Stimulated activated naive CD8-positive, alpha-beta T cell treated with anti-CD3 and anti-CD28 coated beads, Interleukin-15, amount 100 ng/mL, for 72 hours (primary cell): ENCODE results near the gene SPATS2L.
A peak's percentile ranks its signal among the peaks of the same experiment; 100 is the strongest.

Source experiments
- ATAC-seq: fragments of 150-1000 bp; cut with Tn5 transposase; 2 replicates; pipeline ENCODE4 v1.10.0; 2021; ENCODE audit warnings: mild to moderate bottlenecking, moderate library complexity
- DNase-seq, 2 donors: peaks; one replicate each; pipeline ENCODE4 v3.0.0; 2021 to 2022
- H3K27ac Mint-ChIP-seq, 2 donors: one replicate each; pipeline ENCODE4 v1.8.0; 2022; ENCODE audit warnings: mild to moderate bottlenecking in 2 of 2, mixed read lengths in 2 of 2, moderate library complexity in 2 of 2
- H3K27me3 Mint-ChIP-seq: one replicate; pipeline ENCODE4 v1.8.0; 2022; ENCODE audit warnings: mixed read lengths
- H3K4me1 Mint-ChIP-seq: one replicate; pipeline ENCODE4 v1.8.0; 2022; ENCODE audit warnings: mild to moderate bottlenecking, mixed read lengths
- H3K4me3 Mint-ChIP-seq, 2 donors: one replicate each; pipeline ENCODE4 v1.8.0; 2022; ENCODE audit warnings: mild to moderate bottlenecking in 2 of 2, mixed read lengths in 2 of 2, moderate library complexity in 1 of 2
- H3K9me3 Mint-ChIP-seq, 2 donors: one replicate each; pipeline ENCODE4 v1.8.0; 2022; ENCODE audit warnings: mixed read lengths in 2 of 2

SPATS2L gene

DNA sequence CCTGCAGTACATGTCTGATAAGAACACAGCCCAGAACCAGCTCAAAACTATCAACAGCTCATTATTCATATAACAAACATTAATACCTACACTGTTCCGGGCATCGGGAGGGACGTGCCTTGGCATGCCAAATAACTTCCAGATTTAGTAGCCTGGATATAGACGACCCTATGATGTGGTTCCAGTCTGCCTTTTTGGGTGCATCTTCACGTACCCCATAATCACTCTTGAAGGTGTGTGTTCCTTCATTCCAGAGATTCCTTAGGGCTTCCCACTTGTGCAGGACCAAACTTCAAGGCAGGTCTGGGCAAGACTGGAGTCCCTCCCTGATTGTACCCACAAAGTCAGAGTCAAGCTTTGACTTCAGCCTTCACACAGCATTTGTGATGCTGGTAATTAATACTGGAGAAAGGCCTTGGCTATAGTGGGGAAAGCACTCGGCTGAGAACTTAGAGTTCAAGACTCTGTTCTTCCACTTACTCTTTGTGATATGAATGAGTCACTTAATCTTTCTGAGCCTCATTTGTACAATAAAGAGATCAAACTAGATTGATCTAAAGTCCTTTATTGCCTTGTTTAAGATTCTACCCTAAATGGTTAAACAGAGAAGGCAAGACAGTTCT is 27.7 kb upstream of the SPATS2L start:
- no peaks in the 10 kb centered on the region for H3K4me1 Mint-ChIP-seq
- no peak overlapping the region for H3K27ac Mint-ChIP-seq
- ATAC-seq (no peak), DNase-seq (no peak)
- H3K27me3 Mint-ChIP-seq = peaks cover 41% of the 10 kb centered on the region
- H3K4me3 Mint-ChIP-seq = no peak overlapping the region
- H3K9me3 Mint-ChIP-seq = no peaks in the 10 kb centered on the region

DNA sequence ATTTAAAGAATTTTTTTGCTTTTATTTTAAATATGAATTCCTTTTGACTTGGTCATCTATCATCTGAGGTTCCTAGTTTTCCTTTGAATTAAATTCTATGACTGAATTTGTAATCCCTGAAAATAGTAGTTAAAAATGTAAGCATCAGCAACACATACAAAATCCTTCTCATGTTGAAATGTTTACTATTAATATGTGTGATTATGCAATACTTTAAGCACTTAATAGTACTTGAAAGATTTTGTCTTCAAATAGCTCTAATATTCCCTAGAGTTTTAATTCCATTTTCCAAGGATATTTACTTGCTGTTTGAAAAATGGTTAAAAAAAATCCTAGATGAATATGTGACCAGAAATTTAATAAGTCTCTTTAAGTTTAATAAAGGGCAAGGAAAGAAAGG is 26.6 kb upstream of the SPATS2L start:
- Mint-ChIP-seq H3K4me3 (no peak overlapping the region), H3K9me3 (no peaks in the 10 kb centered on the region), H3K27ac (no peak overlapping the region), H3K4me1 (no peaks in the 10 kb centered on the region), H3K27me3 (peaks cover 52% of the 10 kb centered on the region)
- ATAC-seq (no peak), DNase-seq (no peak)

DNA sequence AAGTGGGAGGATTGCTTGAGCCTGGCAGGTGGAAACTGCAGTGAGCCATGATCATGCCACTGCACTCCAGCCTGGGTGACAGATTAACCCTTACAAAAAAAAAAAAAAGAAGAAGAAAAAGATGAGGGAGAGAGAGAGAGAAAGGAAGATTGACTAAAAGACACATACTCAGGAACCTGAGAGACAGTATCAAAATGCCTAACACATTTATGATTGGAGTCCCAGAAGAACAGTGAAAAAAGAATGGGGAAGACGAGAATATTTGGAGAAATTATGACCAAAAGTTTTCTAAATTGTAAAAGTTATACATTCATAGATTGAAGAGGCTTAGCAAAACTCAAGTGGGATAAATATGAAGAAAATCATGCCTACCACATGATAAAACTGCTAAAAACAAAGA is 19.9 kb upstream of the SPATS2L start:
- ATAC-seq = no peak
- Mint-ChIP-seq H3K27me3 (peaks cover 53% of the 10 kb centered on the region), H3K4me1 (no peaks in the 10 kb centered on the region), H3K4me3 (no peak overlapping the region), H3K9me3 (no peaks in the 10 kb centered on the region), H3K27ac (no peak overlapping the region)
- no peak for DNase-seq

DNA sequence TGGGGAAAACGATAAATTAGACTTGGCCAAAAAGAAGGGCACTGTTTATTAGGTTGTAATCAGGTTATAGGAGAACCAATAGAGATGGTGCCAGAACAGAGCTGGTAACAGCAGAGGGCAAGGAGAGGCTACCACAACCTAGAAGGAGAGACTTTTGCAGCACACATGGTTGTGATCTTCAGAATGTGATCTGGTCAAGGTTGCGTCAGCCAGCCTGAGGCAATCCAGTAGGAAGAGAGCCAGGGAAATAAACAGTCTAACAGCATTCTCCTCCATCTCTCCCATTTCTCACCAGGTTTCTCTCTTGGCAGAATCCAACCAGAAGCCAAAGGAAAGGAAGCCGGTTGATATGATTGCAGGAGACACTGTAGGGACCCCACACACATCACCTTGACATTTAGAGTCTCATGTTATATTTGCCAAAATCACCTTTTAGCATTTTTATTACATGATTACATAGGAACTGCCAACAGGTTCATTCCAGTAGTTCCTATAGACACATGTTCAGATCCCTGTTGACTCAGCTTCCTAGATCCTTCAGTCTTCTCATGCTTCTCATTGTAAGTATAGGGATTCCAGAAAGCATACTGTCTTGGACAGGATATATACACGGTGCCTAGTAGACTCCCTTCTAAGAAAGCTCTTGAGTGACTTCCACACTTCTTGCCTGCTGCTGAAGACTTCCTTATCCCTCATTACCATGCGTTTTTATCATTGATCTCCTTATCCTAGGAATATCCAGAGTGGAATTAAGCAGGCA is 17.6 kb upstream of the SPATS2L start:
- no peaks in the 10 kb centered on the region for H3K4me1 Mint-ChIP-seq
- H3K4me3 Mint-ChIP-seq = no peak overlapping the region
- no peak for ATAC-seq

DNA sequence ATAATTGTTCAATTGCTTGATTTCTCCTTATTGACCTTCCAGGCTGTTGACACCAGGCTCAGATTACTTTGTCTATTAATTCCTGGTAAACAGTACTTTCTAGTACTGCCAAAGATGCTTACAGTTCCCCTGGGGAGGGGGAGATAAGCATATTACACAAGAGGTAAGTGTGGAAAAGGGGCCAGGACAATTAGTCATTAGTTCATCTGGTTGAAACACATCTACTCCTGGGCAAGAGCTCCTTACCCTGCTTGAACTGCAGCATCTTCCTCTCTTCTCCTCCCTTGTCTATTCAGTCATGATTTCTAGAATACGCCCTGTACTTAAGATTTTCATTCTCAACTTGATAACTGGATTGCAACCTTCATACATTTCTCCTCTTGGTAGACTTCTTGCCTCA is 10.4 kb upstream of the SPATS2L start:
- H3K4me1 Mint-ChIP-seq = no peaks in the 10 kb centered on the region
- ATAC-seq = no peak
- DNase-seq = no peak
- no peaks in the 10 kb centered on the region for H3K9me3 Mint-ChIP-seq
- H3K27ac Mint-ChIP-seq = no peak overlapping the region
- H3K4me3 Mint-ChIP-seq = no peak overlapping the region
- peaks cover 11% of the 10 kb centered on the region for H3K27me3 Mint-ChIP-seq

More for the DNA sequence above, 17.6 kb upstream of the SPATS2L start:
- Mint-ChIP-seq H3K27me3 (peaks cover 33% of the 10 kb centered on the region), H3K27ac (no peak overlapping the region), H3K9me3 (no peaks in the 10 kb centered on the region)
- no peak for DNase-seq

DNA sequence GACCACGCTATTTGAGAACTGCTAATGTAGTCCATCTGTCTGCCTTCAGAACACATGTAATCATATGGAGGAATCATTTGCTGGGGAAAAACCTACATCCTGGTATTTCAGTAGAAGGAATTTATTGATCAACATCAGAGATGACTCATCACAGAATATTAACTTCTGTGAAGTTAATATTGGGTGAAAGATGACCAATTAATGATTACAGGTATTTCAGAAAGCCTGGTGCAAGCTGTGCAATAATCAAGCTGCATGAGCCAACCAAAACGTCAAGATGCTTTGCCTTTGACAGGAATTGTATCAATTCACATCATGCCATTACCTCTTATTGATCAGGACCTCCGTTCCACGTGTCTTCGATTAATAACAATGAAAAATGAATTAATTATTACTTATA is 9.4 kb upstream of the SPATS2L start:
- ATAC-seq (no peak), DNase-seq (no peak)
- H3K9me3 Mint-ChIP-seq = no peaks in the 10 kb centered on the region
- H3K27me3 Mint-ChIP-seq = peaks cover 11% of the 10 kb centered on the region
- H3K4me3 Mint-ChIP-seq = no peak overlapping the region
- H3K27ac Mint-ChIP-seq = no peak overlapping the region
- no peaks in the 10 kb centered on the region for H3K4me1 Mint-ChIP-seq

DNA sequence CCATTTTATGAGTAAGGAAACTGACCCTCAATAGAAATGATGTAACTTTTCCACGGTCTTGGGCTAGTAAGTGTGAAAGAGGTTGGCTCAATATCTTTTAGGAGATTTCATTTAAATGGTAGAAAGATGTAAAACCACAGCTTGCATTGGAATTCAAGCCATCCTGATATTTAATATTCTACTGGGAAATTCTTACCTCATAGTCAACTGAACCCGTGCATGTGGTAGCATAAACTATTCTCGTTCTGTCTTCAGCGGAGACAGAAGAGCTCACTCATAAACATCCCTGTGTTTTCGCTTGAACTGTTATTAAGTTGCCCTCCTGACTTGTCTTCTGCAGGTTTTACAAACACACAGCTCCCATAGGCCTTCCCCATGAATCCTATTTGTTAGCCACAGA is 8.5 kb upstream of the SPATS2L start:
- no peak overlapping the region for H3K4me3 Mint-ChIP-seq
- H3K27ac Mint-ChIP-seq = no peak overlapping the region
- no peaks in the 10 kb centered on the region for H3K9me3 Mint-ChIP-seq
- H3K27me3 Mint-ChIP-seq = peaks cover 19% of the 10 kb centered on the region
- no peaks in the 10 kb centered on the region for H3K4me1 Mint-ChIP-seq
- no peak for ATAC-seq
- no peak for DNase-seq

DNA sequence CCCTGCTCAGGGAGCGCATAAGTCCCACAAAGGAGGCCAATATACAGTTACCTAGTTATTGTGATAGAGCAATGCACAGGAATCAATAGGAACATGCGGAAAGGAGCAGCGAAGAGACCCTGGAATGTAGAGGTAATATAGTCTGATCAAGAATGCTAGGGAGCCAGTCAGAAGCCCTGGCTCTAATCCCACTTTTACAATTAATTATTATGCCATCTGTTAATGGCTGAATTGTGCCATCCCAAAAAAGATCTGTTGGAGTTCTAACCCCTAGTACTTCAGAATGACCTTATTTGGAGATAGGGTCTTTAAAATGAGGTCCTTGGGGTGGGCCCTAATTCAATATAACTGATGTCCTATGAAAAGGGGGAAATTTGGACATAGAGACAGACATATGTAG is 7.7 kb upstream of the SPATS2L start:
- ATAC-seq (no peak), DNase-seq (no peak)
- H3K4me1 Mint-ChIP-seq = no peaks in the 10 kb centered on the region
- H3K4me3 Mint-ChIP-seq = no peak overlapping the region
- no peaks in the 10 kb centered on the region for H3K9me3 Mint-ChIP-seq
- H3K27ac Mint-ChIP-seq = no peak overlapping the region
- H3K27me3 Mint-ChIP-seq = peaks cover 23% of the 10 kb centered on the region

DNA sequence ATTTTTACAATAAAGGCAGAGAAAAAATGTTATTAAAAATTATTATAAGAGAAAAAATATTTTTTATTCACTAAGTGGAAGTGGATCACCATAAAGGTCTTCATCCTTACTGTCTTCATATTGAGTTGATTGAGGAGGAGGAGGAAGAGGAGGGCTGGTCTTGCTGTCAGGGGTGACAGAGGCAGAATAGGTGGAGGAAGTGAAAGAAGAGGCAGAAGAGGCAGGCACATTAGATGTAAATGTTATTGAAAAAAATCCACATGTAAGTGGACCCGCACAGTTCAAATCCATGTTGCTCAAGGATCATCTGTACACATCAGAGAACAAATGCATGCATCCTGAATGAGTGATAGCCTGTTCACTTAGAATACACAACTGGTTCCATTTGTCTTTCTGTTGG is 6.4 kb upstream of the SPATS2L start:
- H3K27me3 Mint-ChIP-seq = peaks cover 25% of the 10 kb centered on the region
- ATAC-seq = no peak

DNA sequence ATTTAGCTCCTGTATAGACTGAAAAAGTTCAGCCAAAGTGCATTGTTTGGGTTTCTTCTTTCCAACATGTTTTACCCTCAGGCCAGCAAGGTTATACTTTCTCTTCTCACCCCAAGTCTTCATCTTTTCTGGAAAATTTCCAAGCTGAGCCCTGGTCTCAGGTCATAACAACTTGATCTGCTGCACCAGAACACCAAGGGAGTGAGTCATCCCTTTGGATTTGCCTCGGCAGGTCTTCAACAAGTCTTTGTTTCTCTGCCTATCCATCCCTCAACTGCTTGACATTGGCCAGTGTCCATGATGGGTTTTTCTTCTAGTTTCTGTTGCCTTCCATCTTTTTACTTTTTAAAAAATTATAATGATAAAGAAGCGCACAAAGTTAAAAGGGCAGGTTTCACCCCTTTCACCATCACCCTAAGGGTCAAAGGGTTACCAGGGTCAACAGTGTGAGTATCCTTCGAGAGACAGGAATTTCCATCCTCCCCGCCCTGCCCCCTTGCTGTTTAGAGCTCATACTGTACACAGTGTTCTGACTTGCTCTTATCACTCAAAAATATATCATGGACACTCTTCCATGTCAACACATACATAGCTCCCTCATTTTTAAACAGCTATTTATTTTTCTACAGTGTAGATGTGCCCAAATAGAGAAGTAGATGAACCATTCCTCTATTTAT is 5.7 kb upstream of the SPATS2L start:
- H3K27me3 Mint-ChIP-seq = peaks cover 32% of the 10 kb centered on the region
- no peaks in the 10 kb centered on the region for H3K9me3 Mint-ChIP-seq
- no peak overlapping the region for H3K27ac Mint-ChIP-seq
- DNase-seq (no peak), ATAC-seq (no peak)
- no peak overlapping the region for H3K4me3 Mint-ChIP-seq
- no peaks in the 10 kb centered on the region for H3K4me1 Mint-ChIP-seq

More for the DNA sequence above, 6.4 kb upstream of the SPATS2L start:
- Mint-ChIP-seq H3K4me3 (no peak overlapping the region), H3K9me3 (no peaks in the 10 kb centered on the region), H3K4me1 (no peaks in the 10 kb centered on the region), H3K27ac (no peak overlapping the region)
- no peak for DNase-seq

DNA sequence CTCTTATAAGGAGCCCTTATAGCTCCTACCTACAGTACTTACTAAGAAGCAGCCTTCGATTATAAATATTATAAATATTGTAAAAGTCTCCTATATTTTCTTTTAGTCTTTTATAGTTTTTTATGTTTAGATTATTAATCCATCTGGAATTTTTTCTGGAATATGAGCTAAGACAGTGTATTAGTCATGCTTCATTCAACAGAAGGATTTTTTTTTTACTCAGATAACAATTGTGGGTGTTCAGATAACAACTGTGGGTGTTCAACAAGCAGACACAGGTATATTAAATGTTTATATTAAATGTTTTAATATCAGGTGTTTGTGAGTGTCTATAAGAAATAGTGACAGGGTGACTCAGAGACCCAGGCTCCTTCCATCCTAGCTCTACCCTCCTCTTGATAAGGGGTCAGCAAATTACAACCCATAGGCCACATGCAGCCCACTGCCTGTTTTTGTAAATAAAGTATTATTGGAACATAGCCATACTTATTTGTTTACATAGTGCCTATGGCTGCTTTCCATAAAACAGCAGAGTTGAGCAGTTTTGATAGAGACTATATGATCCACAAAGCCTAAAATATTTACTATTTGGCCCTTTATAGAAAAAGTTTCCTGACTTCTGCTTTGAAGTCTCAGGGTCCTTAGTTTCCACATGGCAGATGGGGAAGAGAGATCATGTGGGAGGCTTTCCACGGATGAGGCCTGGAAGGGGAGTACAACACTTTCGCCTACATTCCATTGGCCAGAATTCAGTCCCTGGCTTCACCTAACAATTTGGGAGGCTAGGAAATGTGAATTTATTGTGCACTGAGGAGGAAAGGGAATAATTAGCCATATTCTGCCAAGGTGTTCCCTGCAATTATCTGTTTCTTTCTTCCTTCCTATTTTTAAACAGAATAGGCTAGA is 4.3 kb upstream of the SPATS2L start:
- ATAC-seq (no peak), DNase-seq (no peak)
- H3K4me1 Mint-ChIP-seq = peaks cover 7% of the 10 kb centered on the region
- H3K27me3 Mint-ChIP-seq = peaks cover 41% of the 10 kb centered on the region
- no peak overlapping the region for H3K4me3 Mint-ChIP-seq
- no peak overlapping the region for H3K27ac Mint-ChIP-seq
- H3K9me3 Mint-ChIP-seq = no peaks in the 10 kb centered on the region

DNA sequence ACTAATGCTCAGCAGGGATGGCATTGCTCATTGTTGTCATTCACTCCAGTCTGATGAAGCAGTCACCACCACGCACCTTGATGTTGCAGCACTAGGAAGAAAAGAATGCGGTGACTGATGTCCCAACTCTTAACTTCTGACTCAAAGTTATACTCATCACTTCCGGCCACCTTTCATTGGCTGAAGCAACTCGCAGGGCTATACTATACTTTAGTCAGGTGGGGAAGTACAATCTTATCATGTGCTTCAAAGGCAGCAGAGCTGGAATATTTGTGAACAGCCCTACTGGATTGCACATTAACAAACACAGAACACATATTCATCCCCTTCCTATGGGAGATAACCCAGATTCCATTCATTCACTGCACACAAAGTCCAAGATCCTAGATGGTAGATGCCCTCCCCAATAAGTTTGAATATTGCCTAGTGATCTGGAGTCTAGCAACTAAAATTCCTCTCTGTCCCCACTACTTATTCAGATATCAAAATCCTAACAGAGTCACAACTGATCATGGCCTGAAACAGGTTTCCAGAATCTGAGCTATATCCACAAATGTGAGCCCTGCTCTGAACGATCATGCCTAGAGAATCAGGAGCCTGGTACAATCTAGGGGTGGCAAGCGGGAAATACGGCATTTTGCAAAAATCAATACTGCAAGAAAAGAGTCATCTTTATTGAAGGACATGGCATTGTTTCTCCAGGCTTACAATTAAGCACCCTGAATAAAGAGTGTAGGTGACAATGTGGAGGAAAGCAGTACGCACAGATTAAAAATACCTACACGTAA is 3.4 kb upstream of the SPATS2L start:
- no peaks in the 10 kb centered on the region for H3K9me3 Mint-ChIP-seq
- no peak for ATAC-seq
- no peak overlapping the region for H3K4me3 Mint-ChIP-seq

DNA sequence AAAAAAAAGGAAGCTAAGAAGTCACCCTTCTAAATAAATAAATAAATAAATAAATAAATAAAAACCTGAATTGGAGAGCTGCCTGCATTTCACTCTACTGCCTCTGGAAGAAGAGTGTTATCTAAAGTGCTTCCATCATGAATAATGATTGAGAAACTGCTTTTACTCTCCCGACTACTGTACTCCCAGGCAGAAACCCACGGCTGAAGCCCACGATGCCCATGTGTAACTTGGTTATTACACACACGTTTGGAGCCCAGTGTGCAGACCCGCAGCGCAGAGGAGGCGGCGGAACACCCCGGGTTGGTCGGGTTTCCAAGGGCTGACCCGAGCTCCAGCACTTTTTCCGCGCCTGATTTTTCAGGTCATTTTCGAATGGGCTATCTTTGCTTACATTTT is 697 bp upstream of the SPATS2L start:
- Mint-ChIP-seq H3K9me3 (no peaks in the 10 kb centered on the region), H3K27ac (no peak overlapping the region), H3K4me1 (peaks cover 7% of the 10 kb centered on the region), H3K4me3 (peak overlapping the region; percentile 80 to 92), H3K27me3 (peaks cover 65% of the 10 kb centered on the region)
- DNase-seq (peak; percentile 3 to 10), ATAC-seq (no peak)

More for the DNA sequence above, 3.4 kb upstream of the SPATS2L start:
- no peak for DNase-seq
- peaks cover 7% of the 10 kb centered on the region for H3K4me1 Mint-ChIP-seq
- H3K27ac Mint-ChIP-seq = no peak overlapping the region
- peaks cover 48% of the 10 kb centered on the region for H3K27me3 Mint-ChIP-seq

DNA sequence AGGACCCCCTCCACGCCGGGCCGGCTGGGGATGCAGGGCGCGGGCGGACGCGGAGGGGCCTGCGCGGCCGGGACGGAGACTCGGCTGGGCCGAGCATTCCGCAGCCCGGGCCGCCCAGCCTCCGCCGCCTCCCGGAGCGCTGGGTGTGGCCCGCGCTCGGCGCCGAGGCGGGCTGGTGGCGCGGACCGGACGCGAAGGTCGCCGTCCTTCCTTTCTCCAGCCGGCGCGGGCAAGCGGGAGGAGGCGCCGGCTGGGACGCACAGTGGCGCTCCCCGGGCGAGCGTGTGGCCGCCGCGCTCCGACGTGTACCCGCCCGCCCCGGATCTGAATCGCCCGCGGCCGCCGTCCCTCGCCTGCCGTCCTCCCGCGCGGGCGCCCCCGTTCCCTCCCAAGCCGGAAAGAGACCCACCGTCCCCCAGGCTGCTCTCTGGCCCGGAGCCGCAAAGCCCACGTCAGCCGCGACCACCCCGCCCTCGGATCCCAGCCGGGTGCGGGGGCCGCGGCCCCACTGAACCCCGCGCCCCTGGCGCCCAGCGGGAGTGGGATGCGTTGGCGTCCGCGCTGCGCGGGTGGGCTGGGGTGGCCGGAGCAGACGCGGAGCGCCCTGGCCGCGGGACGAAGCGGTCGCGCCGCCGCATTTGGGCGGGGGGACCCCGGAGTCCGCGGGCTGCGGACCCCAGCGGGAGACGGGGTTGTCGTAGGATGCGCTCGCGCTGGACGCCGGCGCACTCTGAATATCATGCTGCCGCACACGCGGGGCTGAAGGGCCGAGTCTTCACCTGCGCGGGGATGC is 634 bp downstream of the SPATS2L start:
- H3K4me3 Mint-ChIP-seq = peak overlapping the region; percentile 59 to 63
- H3K9me3 Mint-ChIP-seq = no peaks in the 10 kb centered on the region
- peaks cover 77% of the 10 kb centered on the region for H3K27me3 Mint-ChIP-seq
- ATAC-seq (peak; percentile 71), DNase-seq (peak; percentile 33 to 41)
- no peak overlapping the region for H3K27ac Mint-ChIP-seq
- H3K4me1 Mint-ChIP-seq = peaks cover 7% of the 10 kb centered on the region
